Measurements from ENCODE around the gene DEFB113. TPM values are rescaled to one million over a fixed set of nuclear protein-coding genes. Genes with fewer than 3 reads are reported as not detected.

DEFB113 gene
- polyA plus RNA-seq, 1 of the 3 experiments (the other 2 are of a cell fraction), result not detected

- TF ChIP-seq RFX5 (IDR thresholded peaks at IDR 0.05; ENCODE audit: low read length), result no peak
- TF ChIP-seq RCOR1 (IDR thresholded peaks at IDR 0.05; ENCODE audit: low read length), result no peak
- TF ChIP-seq YY1 (IDR thresholded peaks at IDR 0.05; ENCODE audit: low read depth), result no peak
- no peak for TF ChIP-seq MAX (IDR thresholded peaks at IDR 0.05; ENCODE audit: low read depth)
- DNase-seq, result no peak
- Histone ChIP-seq H3K27me3 (ENCODE audit: insufficient read depth) (no peaks in the 10 kb centered on the region), H3F3A (replicated peaks; ENCODE audit: insufficient read depth) (no peaks in the 10 kb centered on the region), H2AFZ (ENCODE audit: low read depth) (no peak overlapping the region), H3K36me3 (replicated peaks in 1 of 2; ENCODE audit: control insufficient read depth in 1 of 2, insufficient read depth in 2 of 2, low read length in 1 of 2) (no peaks in the 10 kb centered on the region), H3K79me2 (ENCODE audit: insufficient read depth) (no peaks in the 10 kb centered on the region), H3K4me2 (no peak overlapping the region), H3K4me1 (ENCODE audit: control insufficient read depth in 1 of 2, insufficient read depth in 2 of 2, low read depth in 1 of 2, low read length in 1 of 2) (no peaks in the 10 kb centered on the region), H3K9me3 (no peaks in the 10 kb centered on the region), H3K9me2 (no peaks in the 10 kb centered on the region), H3K4me3 (ENCODE audit: low read depth in 2 of 2, low read length in 1 of 2) (no peak overlapping the region), H3K9ac (no peak overlapping the region), H4K20me1 (ENCODE audit: insufficient read depth) (no peaks in the 10 kb centered on the region), H3K27ac (ENCODE audit: low read depth in 2 of 2, low read length in 1 of 2) (no peak overlapping the region)
- WGBS (ENCODE audit: low lambda C conversion rate), result 13% methylated on average over 3 of the region's 3 CpGs
- ChIA-PET CTCF (no interaction called here), POLR2A (no interaction called here)
Measured at GRCh38 chr6:49935387-49935786, 34.0 kb downstream of the DEFB113 start.

- H3K9me3 ChIP-seq, result no peaks in the 10 kb centered on the region
- ChIA-PET CTCF (no interaction called here), POLR2A (no interaction called here)
- no peaks in the 10 kb centered on the region for H3K79me2 ChIP-seq (ENCODE audit: insufficient read depth)
- H3K9me2 ChIP-seq, result no peaks in the 10 kb centered on the region
- H3K4me3 ChIP-seq (ENCODE audit: low read depth in 2 of 2, low read length in 1 of 2), result no peak overlapping the region
- no peak for DNase-seq
- no peaks in the 10 kb centered on the region for H4K20me1 ChIP-seq (ENCODE audit: insufficient read depth)
- H3K4me2 ChIP-seq, result no peak overlapping the region
- TF ChIP-seq FOSL2 (IDR thresholded peaks at IDR 0.05; ENCODE audit: borderline replicate concordance, low read depth), result no peak
- TF ChIP-seq USF2 (IDR thresholded peaks at IDR 0.05; ENCODE audit: borderline replicate concordance, low read depth, low read length), result no peak
- no peak for TF ChIP-seq YY1 (IDR thresholded peaks at IDR 0.05; ENCODE audit: low read depth)
- TF ChIP-seq IRF3 (IDR thresholded peaks at IDR 0.05; ENCODE audit: low read depth, low read length), result no peak
- no peak for TF ChIP-seq GABPA (IDR thresholded peaks at IDR 0.05; ENCODE audit: low read depth)
- no peak for TF ChIP-seq SIN3A (IDR thresholded peaks at IDR 0.05; ENCODE audit: borderline replicate concordance, low read depth, low read length)
- no peak for TF ChIP-seq RFX5 (IDR thresholded peaks at IDR 0.05; ENCODE audit: low read length)
- no peak for TF ChIP-seq FOXJ3 (CRISPR knock-in tag; IDR thresholded peaks at IDR 0.05)
- no peak overlapping the region for H3K9ac ChIP-seq
- no peak overlapping the region for H2AFZ ChIP-seq (ENCODE audit: low read depth)
- H3K27me3 ChIP-seq (ENCODE audit: insufficient read depth), result no peaks in the 10 kb centered on the region
- H3K36me3 ChIP-seq (replicated peaks in 1 of 2; ENCODE audit: control insufficient read depth in 1 of 2, insufficient read depth in 2 of 2, low read length in 1 of 2), result no peaks in the 10 kb centered on the region
- whole genome bisulfite sequencing (ENCODE audit: low lambda C conversion rate), result 5% methylated on average over 1 of the region's 1 CpG
- no peaks in the 10 kb centered on the region for H3F3A ChIP-seq (replicated peaks; ENCODE audit: insufficient read depth)
- H3K4me1 ChIP-seq (ENCODE audit: control insufficient read depth in 1 of 2, insufficient read depth in 2 of 2, low read depth in 1 of 2, low read length in 1 of 2), result no peaks in the 10 kb centered on the region
- no peak overlapping the region for H3K27ac ChIP-seq (ENCODE audit: low read depth in 2 of 2, low read length in 1 of 2)
Measured at GRCh38 chr6:49934770-49935169, 34.7 kb downstream of the DEFB113 start.

- DNase-seq, result no peak
- no peak overlapping the region for H3K9ac ChIP-seq
- ChIA-PET CTCF (no interaction called here), POLR2A (no interaction called here)
- H3K4me1 ChIP-seq (ENCODE audit: control insufficient read depth in 1 of 2, insufficient read depth in 2 of 2, low read depth in 1 of 2, low read length in 1 of 2), result no peaks in the 10 kb centered on the region
- H3K9me3 ChIP-seq, result no peaks in the 10 kb centered on the region
- H4K20me1 ChIP-seq (ENCODE audit: insufficient read depth), result no peaks in the 10 kb centered on the region
- no peaks in the 10 kb centered on the region for H3K79me2 ChIP-seq (ENCODE audit: insufficient read depth)
- H3K9me2 ChIP-seq, result no peaks in the 10 kb centered on the region
- no peaks in the 10 kb centered on the region for H3K27me3 ChIP-seq (ENCODE audit: insufficient read depth)
- no peak overlapping the region for H3K27ac ChIP-seq (ENCODE audit: low read depth in 2 of 2, low read length in 1 of 2)
- no peak overlapping the region for H2AFZ ChIP-seq (ENCODE audit: low read depth)
- H3F3A ChIP-seq (replicated peaks; ENCODE audit: insufficient read depth), result no peaks in the 10 kb centered on the region
- no peaks in the 10 kb centered on the region for H3K36me3 ChIP-seq (replicated peaks in 1 of 2; ENCODE audit: control insufficient read depth in 1 of 2, insufficient read depth in 2 of 2, low read length in 1 of 2)
- H3K4me2 ChIP-seq, result no peak overlapping the region
- 31% methylated on average over 11 of the region's 21 CpGs for WGBS (ENCODE audit: low lambda C conversion rate)
- TF ChIP-seq RCOR1 (IDR thresholded peaks at IDR 0.05; ENCODE audit: low read length), result no peak
- TF ChIP-seq ZBTB33 (IDR thresholded peaks at IDR 0.05; ENCODE audit: borderline replicate concordance, low read depth), result no peak
- TF ChIP-seq TEAD4 (IDR thresholded peaks at IDR 0.05; ENCODE audit: borderline replicate concordance, insufficient read depth), result no peak
- TF ChIP-seq POLR2AphosphoS5 (IDR thresholded peaks at IDR 0.05; ENCODE audit: low read depth, low read length), result no peak
- no peak for TF ChIP-seq MXI1 (IDR thresholded peaks at IDR 0.05; ENCODE audit: low read depth, low read length)
- TF ChIP-seq NFIC (IDR thresholded peaks at IDR 0.05; ENCODE audit: borderline replicate concordance), result no peak
- no peak for TF ChIP-seq RAD21 (IDR thresholded peaks at IDR 0.05; ENCODE audit: low read length)
- TF ChIP-seq MEF2A (IDR thresholded peaks at IDR 0.05; ENCODE audit: borderline replicate concordance, low read depth), result no peak
- no peak for TF ChIP-seq FOXJ3 (CRISPR knock-in tag; IDR thresholded peaks at IDR 0.05)
- H3K4me3 ChIP-seq (ENCODE audit: low read depth in 2 of 2, low read length in 1 of 2), result no peak overlapping the region
Measured at GRCh38 chr6:49933526-49933925, 35.9 kb downstream of the DEFB113 start.
